Transverse colon (tissue), 4 donors: Measurements from ENCODE around the gene CABP7.

Experiments
- CTCF ChIP-seq, 5 experiments: fragments of 200-600 bp in 3 of 5; fragments of 450-650 bp in 2 of 5; sonication (generic) in 3 of 5; IDR thresholded peaks; 1 replicate in 2 of 5; 2 replicates in 3 of 5; pipeline ENCODE4 v1.5.1; 2016 to 2017; ENCODE audit warnings: antibody characterized with exemption in 5 of 5, inconsistent platforms in 3 of 5, mild to moderate bottlenecking in 2 of 5, moderate library complexity in 1 of 5
- EP300 ChIP-seq: sonication (generic); formaldehyde crosslinking; IDR thresholded peaks from one replicate; pipeline ENCODE4 v1.6.1; 2017; ENCODE audit warnings: antibody characterized with exemption, low read depth
- POLR2A ChIP-seq: fragments of 450-650 bp; IDR thresholded peaks from one replicate; pipeline ENCODE4 v1.6.1; 2016; ENCODE audit warnings: antibody characterized with exemption, mild to moderate bottlenecking, moderate library complexity
- POLR2AphosphoS5 ChIP-seq, 3 donors: sonication (generic); formaldehyde crosslinking; IDR thresholded peaks; one replicate each; pipeline ENCODE4 v1.6.1; 2016; ENCODE audit warnings: antibody characterized with exemption in 3 of 3

GRCh38 chr22:29718949-29719898 is 579 bp upstream of the CABP7 start:
- TF ChIP-seq CTCF (IDR thresholded peaks at IDR 0.05), result no peak
- no peak for TF ChIP-seq POLR2A
- TF ChIP-seq POLR2AphosphoS5 (IDR thresholded peaks at IDR 0.05), result no peak
- TF ChIP-seq EP300, result no peak
